ENCODE results near the gene ELF2. TPM values are rescaled to one million over a fixed set of nuclear protein-coding genes. Genes with fewer than 3 reads are reported as not detected.

ELF2 gene
- total and polyA plus RNA-seq, 2 experiments from 2014 or later: 38.2 to 48.8 TPM

DNA sequence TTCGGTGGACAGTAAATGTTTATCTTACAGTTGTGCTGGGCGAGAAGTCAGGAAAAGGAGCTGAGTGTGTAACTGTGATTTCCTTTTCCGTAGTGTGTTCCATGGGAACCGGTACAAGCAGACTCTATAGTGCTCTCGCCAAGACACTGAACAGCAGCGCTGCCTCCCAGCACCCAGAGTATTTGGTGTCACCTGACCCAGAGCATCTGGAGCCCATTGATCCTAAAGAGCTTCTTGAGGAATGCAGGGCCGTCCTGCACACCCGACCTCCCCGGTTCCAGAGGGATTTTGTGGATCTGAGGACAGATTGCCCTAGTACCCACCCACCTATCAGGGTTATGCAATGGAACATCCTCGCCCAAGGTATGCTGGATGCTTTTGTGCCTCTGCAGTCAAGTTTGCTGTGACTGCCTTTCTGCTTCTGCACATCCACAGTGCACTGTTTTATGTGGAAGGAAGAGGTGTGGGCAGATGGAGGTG is 134.0 kb downstream of the ELF2 start:
- Histone ChIP-seq H2AFZ (no peak overlapping the region), H4K20me1 (replicated peaks; ENCODE audit: insufficient read depth) (peaks cover 28% of the 10 kb centered on the region), H3K27ac (ENCODE audit: low read depth) (peak overlapping the region; percentile 64), H3K4me1 (ENCODE audit: insufficient read depth) (peaks cover 26% of the 10 kb centered on the region), H3K79me2 (replicated peaks; ENCODE audit: insufficient read depth) (peaks cover 92% of the 10 kb centered on the region), H3K27me3 (ENCODE audit: insufficient read depth) (no peaks in the 10 kb centered on the region), H3K4me2 (no peak overlapping the region), H3K36me3 (ENCODE audit: insufficient read depth) (peaks cover 26% of the 10 kb centered on the region; the same call in 1 of the 2 replicates), H3K9me2 (ENCODE audit: insufficient read depth) (no peaks in the 10 kb centered on the region), H3K4me3 (no peak overlapping the region), H3F3A (replicated peaks; ENCODE audit: low read depth) (peaks cover 16% of the 10 kb centered on the region)
- Mint-ChIP-seq H3K9me3 (no peaks in the 10 kb centered on the region), H3K4me3 (no peak overlapping the region), H3K27me3 (ENCODE audit: insufficient read depth, low read depth, poor library complexity) (peaks cover 4% of the 10 kb centered on the region), H3K4me1 (peaks cover 13% of the 10 kb centered on the region), H3K36me3 (ENCODE audit: low read depth) (peaks cover 51% of the 10 kb centered on the region), H3K27ac (peak overlapping the region; percentile 84; the same call in 1 of the 2 replicates)
- TF ChIP-seq POLR2AphosphoS5 (IDR thresholded peaks at IDR 0.05; ENCODE audit: low read depth): no peak
- TF ChIP-seq EZH2 (IDR thresholded peaks at IDR 0.05; ENCODE audit: low read depth, unreplicated experiment): no peak
- TF ChIP-seq CREB1 (CRISPR knock-in tag; IDR thresholded peaks at IDR 0.05; ENCODE audit: low read depth): no peak
- TF ChIP-seq, protein P1, sequence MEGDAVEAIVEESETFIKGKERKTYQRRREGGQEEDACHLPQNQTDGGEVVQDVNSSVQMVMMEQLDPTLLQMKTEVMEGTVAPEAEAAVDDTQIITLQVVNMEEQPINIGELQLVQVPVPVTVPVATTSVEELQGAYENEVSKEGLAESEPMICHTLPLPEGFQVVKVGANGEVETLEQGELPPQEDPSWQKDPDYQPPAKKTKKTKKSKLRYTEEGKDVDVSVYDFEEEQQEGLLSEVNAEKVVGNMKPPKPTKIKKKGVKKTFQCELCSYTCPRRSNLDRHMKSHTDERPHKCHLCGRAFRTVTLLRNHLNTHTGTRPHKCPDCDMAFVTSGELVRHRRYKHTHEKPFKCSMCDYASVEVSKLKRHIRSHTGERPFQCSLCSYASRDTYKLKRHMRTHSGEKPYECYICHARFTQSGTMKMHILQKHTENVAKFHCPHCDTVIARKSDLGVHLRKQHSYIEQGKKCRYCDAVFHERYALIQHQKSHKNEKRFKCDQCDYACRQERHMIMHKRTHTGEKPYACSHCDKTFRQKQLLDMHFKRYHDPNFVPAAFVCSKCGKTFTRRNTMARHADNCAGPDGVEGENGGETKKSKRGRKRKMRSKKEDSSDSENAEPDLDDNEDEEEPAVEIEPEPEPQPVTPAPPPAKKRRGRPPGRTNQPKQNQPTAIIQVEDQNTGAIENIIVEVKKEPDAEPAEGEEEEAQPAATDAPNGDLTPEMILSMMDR (conservative IDR thresholded peaks at IDR 0.05; ENCODE audit: low read depth in 2 of 2): no peak
- no peak for TF ChIP-seq ZNF331 (CRISPR knock-in tag; IDR thresholded peaks at IDR 0.05; ENCODE audit: low read depth)
- TF ChIP-seq, protein P2, sequence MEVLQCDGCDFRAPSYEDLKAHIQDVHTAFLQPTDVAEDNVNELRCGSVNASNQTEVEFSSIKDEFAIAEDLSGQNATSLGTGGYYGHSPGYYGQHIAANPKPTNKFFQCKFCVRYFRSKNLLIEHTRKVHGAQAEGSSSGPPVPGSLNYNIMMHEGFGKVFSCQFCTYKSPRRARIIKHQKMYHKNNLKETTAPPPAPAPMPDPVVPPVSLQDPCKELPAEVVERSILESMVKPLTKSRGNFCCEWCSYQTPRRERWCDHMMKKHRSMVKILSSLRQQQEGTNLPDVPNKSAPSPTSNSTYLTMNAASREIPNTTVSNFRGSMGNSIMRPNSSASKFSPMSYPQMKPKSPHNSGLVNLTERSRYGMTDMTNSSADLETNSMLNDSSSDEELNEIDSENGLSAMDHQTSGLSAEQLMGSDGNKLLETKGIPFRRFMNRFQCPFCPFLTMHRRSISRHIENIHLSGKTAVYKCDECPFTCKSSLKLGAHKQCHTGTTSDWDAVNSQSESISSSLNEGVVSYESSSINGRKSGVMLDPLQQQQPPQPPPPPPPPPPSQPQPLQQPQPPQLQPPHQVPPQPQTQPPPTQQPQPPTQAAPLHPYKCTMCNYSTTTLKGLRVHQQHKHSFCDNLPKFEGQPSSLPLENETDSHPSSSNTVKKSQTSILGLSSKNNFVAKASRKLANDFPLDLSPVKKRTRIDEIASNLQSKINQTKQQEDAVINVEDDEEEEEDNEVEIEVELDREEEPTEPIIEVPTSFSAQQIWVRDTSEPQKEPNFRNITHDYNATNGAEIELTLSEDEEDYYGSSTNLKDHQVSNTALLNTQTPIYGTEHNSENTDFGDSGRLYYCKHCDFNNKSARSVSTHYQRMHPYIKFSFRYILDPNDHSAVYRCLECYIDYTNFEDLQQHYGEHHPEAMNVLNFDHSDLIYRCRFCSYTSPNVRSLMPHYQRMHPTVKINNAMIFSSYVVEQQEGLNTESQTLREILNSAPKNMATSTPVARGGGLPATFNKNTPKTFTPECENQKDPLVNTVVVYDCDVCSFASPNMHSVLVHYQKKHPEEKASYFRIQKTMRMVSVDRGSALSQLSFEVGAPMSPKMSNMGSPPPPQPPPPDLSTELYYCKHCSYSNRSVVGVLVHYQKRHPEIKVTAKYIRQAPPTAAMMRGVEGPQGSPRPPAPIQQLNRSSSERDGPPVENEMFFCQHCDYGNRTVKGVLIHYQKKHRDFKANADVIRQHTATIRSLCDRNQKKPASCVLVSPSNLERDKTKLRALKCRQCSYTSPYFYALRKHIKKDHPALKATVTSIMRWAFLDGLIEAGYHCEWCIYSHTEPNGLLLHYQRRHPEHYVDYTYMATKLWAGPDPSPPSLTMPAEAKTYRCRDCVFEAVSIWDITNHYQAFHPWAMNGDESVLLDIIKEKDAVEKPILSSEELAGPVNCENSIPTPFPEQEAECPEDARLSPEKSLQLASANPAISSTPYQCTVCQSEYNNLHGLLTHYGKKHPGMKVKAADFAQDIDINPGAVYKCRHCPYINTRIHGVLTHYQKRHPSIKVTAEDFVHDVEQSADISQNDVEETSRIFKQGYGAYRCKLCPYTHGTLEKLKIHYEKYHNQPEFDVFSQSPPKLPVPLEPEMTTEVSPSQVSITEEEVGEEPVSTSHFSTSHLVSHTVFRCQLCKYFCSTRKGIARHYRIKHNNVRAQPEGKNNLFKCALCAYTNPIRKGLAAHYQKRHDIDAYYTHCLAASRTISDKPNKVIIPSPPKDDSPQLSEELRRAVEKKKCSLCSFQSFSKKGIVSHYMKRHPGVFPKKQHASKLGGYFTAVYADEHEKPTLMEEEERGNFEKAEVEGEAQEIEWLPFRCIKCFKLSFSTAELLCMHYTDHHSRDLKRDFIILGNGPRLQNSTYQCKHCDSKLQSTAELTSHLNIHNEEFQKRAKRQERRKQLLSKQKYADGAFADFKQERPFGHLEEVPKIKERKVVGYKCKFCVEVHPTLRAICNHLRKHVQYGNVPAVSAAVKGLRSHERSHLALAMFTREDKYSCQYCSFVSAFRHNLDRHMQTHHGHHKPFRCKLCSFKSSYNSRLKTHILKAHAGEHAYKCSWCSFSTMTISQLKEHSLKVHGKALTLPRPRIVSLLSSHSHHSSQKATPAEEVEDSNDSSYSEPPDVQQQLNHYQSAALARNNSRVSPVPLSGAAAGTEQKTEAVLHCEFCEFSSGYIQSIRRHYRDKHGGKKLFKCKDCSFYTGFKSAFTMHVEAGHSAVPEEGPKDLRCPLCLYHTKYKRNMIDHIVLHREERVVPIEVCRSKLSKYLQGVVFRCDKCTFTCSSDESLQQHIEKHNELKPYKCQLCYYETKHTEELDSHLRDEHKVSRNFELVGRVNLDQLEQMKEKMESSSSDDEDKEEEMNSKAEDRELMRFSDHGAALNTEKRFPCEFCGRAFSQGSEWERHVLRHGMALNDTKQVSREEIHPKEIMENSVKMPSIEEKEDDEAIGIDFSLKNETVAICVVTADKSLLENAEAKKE (CRISPR knock-in tag; IDR thresholded peaks at IDR 0.05): no peak
- no peak for TF ChIP-seq STAT1 (IDR thresholded peaks at IDR 0.05; ENCODE audit: unreplicated experiment)
- no peak for TF ChIP-seq REST (IDR thresholded peaks at IDR 0.05; ENCODE audit: unreplicated experiment)
- TF ChIP-seq NANOG (IDR thresholded peaks at IDR 0.05; ENCODE audit: borderline replicate concordance): no peak
- TF ChIP-seq ZNF114 (CRISPR knock-in tag; IDR thresholded peaks at IDR 0.05): no peak
- TF ChIP-seq EZH2phosphoT487 (IDR thresholded peaks at IDR 0.05; ENCODE audit: unreplicated experiment): no peak
- TF ChIP-seq, protein P3, sequence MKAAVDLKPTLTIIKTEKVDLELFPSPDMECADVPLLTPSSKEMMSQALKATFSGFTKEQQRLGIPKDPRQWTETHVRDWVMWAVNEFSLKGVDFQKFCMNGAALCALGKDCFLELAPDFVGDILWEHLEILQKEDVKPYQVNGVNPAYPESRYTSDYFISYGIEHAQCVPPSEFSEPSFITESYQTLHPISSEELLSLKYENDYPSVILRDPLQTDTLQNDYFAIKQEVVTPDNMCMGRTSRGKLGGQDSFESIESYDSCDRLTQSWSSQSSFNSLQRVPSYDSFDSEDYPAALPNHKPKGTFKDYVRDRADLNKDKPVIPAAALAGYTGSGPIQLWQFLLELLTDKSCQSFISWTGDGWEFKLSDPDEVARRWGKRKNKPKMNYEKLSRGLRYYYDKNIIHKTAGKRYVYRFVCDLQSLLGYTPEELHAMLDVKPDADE (IDR thresholded peaks at IDR 0.05): no peak
- no peak for TF ChIP-seq JUNB (IDR thresholded peaks at IDR 0.05; ENCODE audit: unreplicated experiment)
- DNase-seq (ENCODE audit: low spot score) (no peak), ATAC-seq (peak; percentile 49)
